DOHH2 (cell line): Measurements from ENCODE around the gene COL23A1.

Source experiments
- H3F3A ChIP-seq: fragments of 200-600 bp; sonication (generic), shearing (Covaris generic); 2 replicates; pipeline ENCODE4 v1.6.0; 2016; ENCODE audit warnings: antibody characterized with exemption, mild to moderate bottlenecking; ENCODE audit not compliant: control insufficient read depth, insufficient read depth
- H3K27ac ChIP-seq: fragments of 200-600 bp; sonication (generic); 2 replicates; pipeline ENCODE4 v1.5.1; 2014; ENCODE audit warnings: low read depth, mild to moderate bottlenecking, low read length, moderate library complexity
- H3K27me3 ChIP-seq: fragments of 200-600 bp; sonication (generic); 2 replicates; pipeline ENCODE4 v1.6.1; 2014; ENCODE audit warnings: mild to moderate bottlenecking, low read length, mixed read lengths; ENCODE audit not compliant: control insufficient read depth
- H3K36me3 ChIP-seq: fragments of 200-600 bp; sonication (generic); 2 replicates; pipeline ENCODE4 v1.6.1; 2014; ENCODE audit warnings: mild to moderate bottlenecking, low read length, moderate library complexity, mixed read lengths; ENCODE audit not compliant: control insufficient read depth
- H3K4me1 ChIP-seq: fragments of 200-600 bp; sonication (generic); 2 replicates; pipeline ENCODE4 v1.6.1; 2014; ENCODE audit warnings: mild to moderate bottlenecking, low read length, mixed read lengths; ENCODE audit not compliant: control insufficient read depth
- H3K4me2 ChIP-seq: fragments of 200-600 bp; sonication (generic); 2 replicates; pipeline ENCODE4 v1.6.0; 2014; ENCODE audit warnings: mild to moderate bottlenecking, low read length, moderate library complexity
- H3K4me3 ChIP-seq: fragments of 200-600 bp; sonication (generic); 2 replicates; pipeline ENCODE4 v1.5.1; 2014; ENCODE audit warnings: mild to moderate bottlenecking, low read length, mixed read lengths
- H3K79me2 ChIP-seq: fragments of 200-600 bp; sonication (generic); 2 replicates; pipeline ENCODE4 v1.6.1; 2014; ENCODE audit warnings: mild to moderate bottlenecking, low read length, mixed read lengths; ENCODE audit not compliant: control insufficient read depth
- H3K9me2 ChIP-seq: fragments of 200-600 bp; sonication (generic); replicated peaks from 2 replicates; pipeline ENCODE4 v1.6.1; 2014; ENCODE audit warnings: mild to moderate bottlenecking, low read length, mixed read lengths; ENCODE audit not compliant: control insufficient read depth
- H3K9me3 ChIP-seq: fragments of 200-600 bp; sonication (generic); 2 replicates; pipeline ENCODE4 v1.6.1; 2014; ENCODE audit warnings: antibody characterized with exemption, low read length, mixed read lengths; ENCODE audit not compliant: control insufficient read depth, insufficient read depth
- H4K20me1 ChIP-seq: fragments of 200-600 bp; sonication (generic); 2 replicates; pipeline ENCODE4 v1.6.0; 2014; ENCODE audit warnings: low read depth, mild to moderate bottlenecking, antibody characterized with exemption, low read length, moderate library complexity; ENCODE audit not compliant: control insufficient read depth, insufficient read depth
- CTCF ChIP-seq: fragments of 200-600 bp; sonication (generic); IDR thresholded peaks from one replicate; pipeline ENCODE4 v1.5.1; 2014; ENCODE audit warnings: antibody characterized with exemption, mild to moderate bottlenecking, low read depth, low read length; ENCODE audit not compliant: poor library complexity, severe bottlenecking
- EZH2phosphoT487 ChIP-seq: fragments of 200-600 bp; sonication (generic); IDR thresholded peaks from 2 replicates; pipeline ENCODE4 v1.6.1; 2017; ENCODE audit warnings: borderline replicate concordance, mild to moderate bottlenecking, antibody characterized with exemption, low read length, moderate library complexity, mixed read lengths

The COL23A1 gene

DNA sequence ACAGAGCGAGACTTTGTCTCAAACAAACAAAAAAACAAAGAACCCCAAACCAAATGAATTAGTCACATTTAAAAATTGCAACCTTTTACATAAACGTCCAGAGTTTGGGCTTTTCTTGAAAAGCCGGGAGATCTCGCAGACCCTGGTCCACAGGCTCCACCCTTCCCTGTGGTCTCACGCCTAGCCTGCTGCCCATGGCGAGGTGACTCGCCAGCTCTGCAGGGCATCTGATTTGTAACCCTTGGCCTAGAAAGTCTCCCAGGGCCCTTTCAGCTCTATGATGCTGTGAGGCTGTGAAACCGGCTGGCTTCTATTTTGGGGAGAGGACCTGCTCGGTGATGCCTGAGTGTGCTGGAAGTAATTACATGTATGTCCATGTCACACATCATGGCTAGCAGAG is 312.8 kb downstream of the COL23A1 start:
- no peak overlapping the region for H3K4me3 ChIP-seq
- no peaks in the 10 kb centered on the region for H3F3A ChIP-seq
- H3K9me3 ChIP-seq: no peaks in the 10 kb centered on the region
- no peaks in the 10 kb centered on the region for H3K79me2 ChIP-seq
- H3K27me3 ChIP-seq: no peaks in the 10 kb centered on the region
- peaks cover 11% of the 10 kb centered on the region for H3K4me1 ChIP-seq
- H3K4me2 ChIP-seq: no peak overlapping the region
- no peaks in the 10 kb centered on the region for H3K36me3 ChIP-seq
- H3K27ac ChIP-seq: no peak overlapping the region
- TF ChIP-seq EZH2phosphoT487: no peak
- no peak for TF ChIP-seq CTCF
- H3K9me2 ChIP-seq: no peaks in the 10 kb centered on the region
- H4K20me1 ChIP-seq: no peaks in the 10 kb centered on the region

- Histone ChIP-seq H3K9me3 (no peaks in the 10 kb centered on the region), H3K4me1 (peaks cover 11% of the 10 kb centered on the region), H3K4me3 (no peak overlapping the region), H3F3A (no peaks in the 10 kb centered on the region), H3K36me3 (no peaks in the 10 kb centered on the region), H3K27me3 (no peaks in the 10 kb centered on the region), H3K27ac (no peak overlapping the region), H4K20me1 (no peaks in the 10 kb centered on the region), H3K9me2 (no peaks in the 10 kb centered on the region), H3K79me2 (no peaks in the 10 kb centered on the region), H3K4me2 (no peak overlapping the region)
- no peak for TF ChIP-seq CTCF
- TF ChIP-seq EZH2phosphoT487: no peak
These were observed 315.2 kb downstream of the COL23A1 start for GRCh38 chr5:178274781-178275537.

- Histone ChIP-seq H3K4me3 (no peak overlapping the region), H3K79me2 (no peaks in the 10 kb centered on the region), H3K4me1 (peaks cover 11% of the 10 kb centered on the region), H3K36me3 (no peaks in the 10 kb centered on the region), H3K4me2 (0 out of 2 replicates have a peak overlapping the region, but pooled peaks have one; percentile 17), H3K9me2 (no peaks in the 10 kb centered on the region), H3K9me3 (no peaks in the 10 kb centered on the region), H3F3A (no peaks in the 10 kb centered on the region), H3K27me3 (no peaks in the 10 kb centered on the region), H4K20me1 (no peaks in the 10 kb centered on the region), H3K27ac (no peak overlapping the region)
- no peak for TF ChIP-seq CTCF
- no peak for TF ChIP-seq EZH2phosphoT487
These were observed 316.3 kb downstream of the COL23A1 start for GRCh38 chr5:178273665-178274541.
